Stimulated activated CD8-positive, alpha-beta memory T cell treated with anti-CD3 and anti-CD28 coated beads, Interleukin-4, amount 100 ng/mL, for 1 hour (primary cell): ENCODE measurements around the gene ELMO3.

ENCODE experiments used
- DNase-seq, 2 donors: peaks; one replicate each; pipeline ENCODE4 v3.0.0-alpha.2; 2020; ENCODE audit warnings: low read depth in 2 of 2, low spot score in 1 of 2

Gene ELMO3

DNA sequence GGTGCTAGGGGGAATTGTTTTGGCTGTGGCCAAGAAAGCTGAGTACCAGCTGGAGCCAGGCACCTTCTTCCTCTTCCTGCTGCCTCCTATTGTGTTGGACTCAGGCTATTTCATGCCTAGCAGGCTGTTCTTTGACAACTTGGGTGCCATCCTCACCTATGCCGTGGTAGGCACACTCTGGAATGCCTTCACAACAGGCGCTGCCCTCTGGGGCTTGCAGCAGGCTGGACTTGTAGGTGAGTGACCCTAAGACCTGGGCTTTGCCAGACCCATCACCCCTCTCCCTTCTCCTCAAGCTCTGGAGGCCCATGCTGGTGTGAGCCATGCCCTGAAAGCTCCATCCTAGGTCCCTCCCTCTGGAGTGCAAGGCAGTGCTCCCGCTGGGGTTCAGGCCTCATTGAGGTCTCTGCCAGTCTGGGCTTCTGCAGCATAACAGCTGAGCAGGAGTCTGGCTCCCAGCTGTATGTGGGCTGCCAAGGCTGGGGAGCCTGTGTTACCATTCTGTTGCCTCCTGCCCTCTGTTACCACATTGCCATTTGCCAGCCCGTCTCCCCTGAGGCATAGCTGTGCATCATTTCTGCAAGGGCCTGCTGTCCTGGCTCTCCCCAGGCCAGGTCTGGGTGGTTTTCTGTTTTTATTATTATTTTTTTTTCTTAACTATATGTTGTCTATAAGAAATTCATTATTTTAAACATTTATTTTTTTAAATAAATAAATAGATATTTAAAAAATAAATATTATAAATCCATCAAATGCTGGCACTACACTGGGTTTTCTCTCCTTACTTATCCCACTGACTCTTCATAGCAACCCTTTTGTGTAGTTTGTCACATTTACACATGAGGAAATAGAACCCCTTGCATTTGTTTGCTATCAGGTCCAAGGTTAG lies 53.9 kb downstream of the ELMO3 start:
- DNase-seq, result no peak
